Effector CD8-positive, alpha-beta T cell (primary cell): ENCODE data around the gene TUBG1.
"Not testable (repeated sequence)": the region's sequence is repeated elsewhere in the genome, so short reads cannot be mapped to it uniquely, and the experiment has no call there.

Experiments
- DNase-seq: peaks from one replicate; lab custom pipeline; 2025; lab: John Stamatoyannopoulos, UW

The TUBG1 gene

DNA sequence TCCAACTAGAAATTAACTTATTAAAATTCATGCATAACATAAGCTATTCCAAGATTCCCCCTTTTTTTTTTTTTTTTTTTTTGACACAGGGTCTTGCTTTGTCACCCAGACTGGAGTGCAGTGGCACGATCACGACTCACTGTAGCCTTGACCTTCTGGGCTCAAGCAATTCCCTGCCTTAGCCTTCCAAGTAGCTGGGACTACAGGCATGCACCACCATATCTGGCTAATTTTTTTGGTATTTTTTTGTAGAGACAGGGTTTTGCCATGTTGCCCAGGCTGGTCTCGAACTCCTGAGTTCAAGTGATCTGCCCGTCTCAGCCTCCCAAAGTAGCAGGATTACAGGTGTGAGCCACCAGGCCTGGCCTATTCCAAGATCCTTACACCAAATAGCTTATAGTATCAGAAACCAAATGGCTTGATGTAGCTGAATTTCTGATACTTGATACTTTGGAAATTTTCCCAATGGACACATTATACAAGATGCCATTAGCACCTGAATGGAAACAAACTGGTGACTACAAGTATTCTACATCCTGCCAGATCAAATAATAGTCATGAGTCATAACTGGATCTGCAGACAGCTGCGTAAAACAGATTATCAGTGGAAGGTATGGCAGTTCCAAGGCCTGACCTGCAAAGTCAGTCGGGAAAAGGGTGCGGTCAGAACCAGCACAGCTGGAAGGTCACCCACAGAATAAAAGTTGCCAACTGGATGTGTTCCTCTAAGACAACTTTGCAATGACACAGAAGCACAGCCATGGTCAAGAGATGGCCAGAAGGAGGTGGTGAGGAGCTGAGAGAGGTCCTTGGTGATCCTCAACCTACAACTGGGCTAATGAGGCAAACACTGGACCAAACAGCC is 14.5 kb downstream of the TUBG1 start:
- no peak for DNase-seq

DNA sequence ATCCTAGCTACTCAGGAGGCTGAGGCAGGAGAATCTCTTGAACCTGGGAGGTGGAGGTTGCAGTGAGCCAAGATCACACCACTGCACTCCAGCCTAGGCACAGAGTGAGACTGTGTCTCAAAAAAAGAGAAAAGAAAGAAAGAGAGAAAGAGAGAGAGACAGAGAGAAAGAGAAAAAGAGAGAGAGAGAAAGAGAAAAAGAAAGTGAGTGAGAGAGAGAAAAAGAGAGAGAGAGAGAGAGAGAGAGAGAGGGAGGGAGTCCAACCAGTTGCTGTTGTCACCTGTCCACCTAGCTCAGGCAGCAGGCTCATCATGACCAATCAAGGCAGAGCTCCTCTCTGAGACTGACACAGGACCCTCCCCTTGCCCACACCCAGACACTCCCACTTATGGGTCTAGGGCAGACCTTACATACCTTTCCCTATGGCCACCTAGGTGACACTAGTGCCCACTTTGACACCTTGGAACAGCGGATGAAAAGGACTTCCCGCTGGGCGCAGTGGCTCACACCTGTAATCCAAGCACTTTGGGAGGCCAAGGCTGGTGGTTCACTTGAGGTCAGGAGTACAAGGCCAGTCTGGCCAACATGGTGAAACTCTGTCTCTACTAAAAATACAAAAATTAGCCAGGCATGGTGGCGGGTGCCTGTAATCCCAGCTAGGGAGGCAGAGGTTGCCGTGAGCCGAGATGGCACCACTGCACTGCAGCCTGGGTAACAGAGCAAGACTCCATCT is 17.7 kb downstream of the TUBG1 start:
- not testable (repeated sequence) for DNase-seq

DNA sequence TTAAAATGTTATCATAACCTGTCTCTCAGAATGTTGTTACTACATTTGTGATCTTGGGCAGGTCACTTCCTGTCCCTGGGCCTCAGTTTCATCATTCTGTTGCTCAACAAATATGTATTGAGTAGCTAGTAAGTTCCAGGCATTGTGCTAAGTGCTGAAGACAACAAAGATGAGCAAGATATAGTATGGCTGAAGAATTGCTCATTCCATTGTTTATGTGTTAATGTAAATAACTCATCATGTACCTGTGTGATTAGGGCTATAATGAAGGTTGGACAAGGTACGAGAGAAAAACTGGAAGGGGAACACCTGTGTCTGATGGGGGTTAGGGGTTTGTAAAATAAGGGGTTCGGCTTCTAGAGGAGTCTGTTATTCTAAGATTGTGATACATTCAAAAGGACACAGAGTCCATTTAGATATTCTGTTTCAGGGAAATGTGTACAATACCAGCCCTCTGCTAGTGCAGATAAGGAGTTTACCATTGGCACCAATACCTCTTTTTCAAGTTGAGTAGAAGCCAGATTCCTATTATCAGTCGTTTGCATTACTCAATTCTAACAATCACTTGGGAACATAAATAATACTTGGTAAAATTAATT is 20.0 kb downstream of the TUBG1 start:
- DNase-seq = no peak

DNA sequence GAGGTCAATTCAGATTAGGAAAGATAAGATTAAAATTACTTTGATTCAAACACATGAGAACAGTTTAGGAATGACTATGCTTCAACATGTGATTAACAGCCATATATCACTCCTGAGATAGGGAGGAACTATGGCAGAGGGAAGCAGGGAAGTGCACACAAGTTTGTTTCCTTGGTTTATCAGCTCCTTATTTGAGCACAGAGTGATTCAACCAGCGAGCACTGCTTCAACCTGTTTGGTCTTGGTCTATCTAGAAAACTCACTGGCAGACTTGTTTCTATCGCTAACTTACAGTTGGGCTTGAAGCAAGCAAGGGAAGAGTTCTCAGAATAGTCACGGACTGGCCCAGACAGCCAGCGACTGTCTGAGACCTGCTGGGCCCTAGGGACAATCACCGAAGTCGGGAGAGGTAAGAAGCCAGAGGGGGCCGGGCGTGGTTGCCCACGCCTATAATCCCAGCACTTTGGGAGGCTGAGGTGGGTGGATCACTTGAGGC is 23.5 kb downstream of the TUBG1 start:
- no peak for DNase-seq

DNA sequence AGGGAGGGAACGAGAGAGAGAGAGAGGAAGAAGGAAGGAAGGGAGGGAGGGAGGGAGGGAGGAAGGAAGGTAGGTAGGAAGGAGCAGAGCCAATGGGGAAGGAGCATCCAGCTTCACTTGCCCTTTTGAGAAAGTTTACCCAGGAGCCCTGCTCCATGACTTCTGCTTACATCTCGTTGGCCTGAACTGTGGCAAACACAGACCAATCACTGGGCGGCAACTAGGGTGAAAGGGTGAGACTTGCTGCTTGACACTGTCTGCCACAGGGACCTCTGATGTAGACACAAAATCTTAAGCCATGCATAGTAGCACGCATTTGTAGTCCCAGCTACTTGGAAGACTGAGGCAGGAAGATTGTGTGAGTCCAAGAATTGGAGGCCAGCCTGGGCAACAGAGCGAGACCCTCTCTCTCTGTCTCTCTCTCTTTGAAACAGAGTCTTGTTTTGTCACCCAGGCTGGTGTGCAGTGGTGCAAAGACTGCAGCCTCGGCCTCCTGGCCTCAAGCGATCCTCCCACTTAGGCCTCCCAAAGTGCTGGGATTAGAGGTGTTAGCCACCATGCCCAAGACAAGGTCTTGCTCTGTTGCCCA is 30.1 kb downstream of the TUBG1 start:
- no peak for DNase-seq

DNA sequence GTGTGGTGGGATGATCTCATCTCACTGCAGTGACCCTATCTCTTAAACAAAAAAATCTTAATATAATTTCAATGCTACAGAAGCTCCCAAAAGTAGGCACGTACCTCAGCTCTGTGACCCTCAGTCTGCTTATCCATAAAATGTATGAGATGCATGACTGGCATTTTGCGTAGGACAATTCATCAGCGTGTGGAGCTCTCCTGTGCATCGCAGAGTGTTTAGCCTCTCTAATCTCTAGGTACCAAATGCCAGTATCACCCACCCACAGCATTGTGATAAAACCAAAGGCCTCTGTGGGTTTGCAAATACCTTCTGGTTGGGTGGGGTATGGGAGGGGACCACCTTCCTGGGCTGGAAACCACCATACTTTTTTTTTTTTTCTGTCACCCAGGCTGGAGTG is 30.6 kb downstream of the TUBG1 start:
- DNase-seq = no peak

DNA sequence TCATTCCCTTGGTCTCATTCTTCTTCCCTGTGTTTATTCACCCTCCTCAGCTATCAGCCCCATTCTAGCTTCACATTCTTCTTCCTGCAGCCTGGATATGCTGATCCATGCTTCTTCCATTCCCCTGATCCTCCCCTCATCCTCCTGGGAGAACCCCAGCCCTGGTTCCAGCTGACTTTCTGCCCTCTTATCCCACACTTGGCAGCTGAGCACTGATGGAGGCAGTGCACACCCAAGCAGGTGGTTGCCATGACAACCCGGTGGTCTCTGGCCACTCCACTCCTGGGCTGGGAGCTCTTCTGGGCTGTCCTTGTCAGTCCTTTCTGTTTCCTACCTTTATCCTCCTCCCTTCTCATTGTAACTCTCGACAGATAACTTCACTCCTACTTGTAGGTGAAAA is 32.9 kb downstream of the TUBG1 start:
- no peak for DNase-seq

DNA sequence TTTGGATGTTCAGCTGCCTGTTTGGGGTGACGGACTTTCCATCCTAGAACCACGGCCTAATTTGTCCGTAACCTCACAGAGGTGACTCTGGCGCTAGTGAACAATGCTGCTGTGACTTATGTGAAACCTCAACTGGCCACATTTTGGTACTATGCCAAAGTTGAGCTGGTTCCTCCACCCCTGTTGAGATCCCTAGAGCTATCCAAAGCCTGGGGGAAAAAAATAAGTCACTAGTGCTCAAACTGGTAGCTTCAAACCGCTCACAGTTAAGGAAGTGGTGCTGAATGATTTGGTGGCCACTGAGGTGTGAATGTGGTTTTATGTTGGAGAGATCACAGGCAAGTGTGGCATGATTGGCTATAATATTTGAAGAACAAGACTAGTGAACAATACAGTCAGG is 38.3 kb downstream of the TUBG1 start:
- no peak for DNase-seq

DNA sequence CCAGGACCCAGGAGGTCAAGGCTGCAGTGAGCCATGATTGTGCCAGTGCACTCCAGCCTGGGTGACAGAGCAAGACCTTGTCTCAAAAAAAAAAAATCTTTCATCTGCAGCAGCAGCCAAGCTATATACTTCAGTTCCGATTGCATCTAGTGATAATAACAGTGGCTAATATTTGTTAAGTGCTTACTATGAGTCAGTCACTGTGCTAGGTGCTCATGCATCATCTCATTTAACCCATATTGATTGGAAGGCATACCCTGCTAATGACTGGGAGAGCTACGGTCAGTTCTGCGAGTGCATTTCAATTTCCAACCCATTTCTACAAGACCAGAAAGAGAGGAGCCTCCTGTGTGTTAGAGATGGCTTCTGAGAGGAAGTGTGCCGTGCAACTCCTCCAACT is 41.9 kb downstream of the TUBG1 start:
- DNase-seq = no peak

DNA sequence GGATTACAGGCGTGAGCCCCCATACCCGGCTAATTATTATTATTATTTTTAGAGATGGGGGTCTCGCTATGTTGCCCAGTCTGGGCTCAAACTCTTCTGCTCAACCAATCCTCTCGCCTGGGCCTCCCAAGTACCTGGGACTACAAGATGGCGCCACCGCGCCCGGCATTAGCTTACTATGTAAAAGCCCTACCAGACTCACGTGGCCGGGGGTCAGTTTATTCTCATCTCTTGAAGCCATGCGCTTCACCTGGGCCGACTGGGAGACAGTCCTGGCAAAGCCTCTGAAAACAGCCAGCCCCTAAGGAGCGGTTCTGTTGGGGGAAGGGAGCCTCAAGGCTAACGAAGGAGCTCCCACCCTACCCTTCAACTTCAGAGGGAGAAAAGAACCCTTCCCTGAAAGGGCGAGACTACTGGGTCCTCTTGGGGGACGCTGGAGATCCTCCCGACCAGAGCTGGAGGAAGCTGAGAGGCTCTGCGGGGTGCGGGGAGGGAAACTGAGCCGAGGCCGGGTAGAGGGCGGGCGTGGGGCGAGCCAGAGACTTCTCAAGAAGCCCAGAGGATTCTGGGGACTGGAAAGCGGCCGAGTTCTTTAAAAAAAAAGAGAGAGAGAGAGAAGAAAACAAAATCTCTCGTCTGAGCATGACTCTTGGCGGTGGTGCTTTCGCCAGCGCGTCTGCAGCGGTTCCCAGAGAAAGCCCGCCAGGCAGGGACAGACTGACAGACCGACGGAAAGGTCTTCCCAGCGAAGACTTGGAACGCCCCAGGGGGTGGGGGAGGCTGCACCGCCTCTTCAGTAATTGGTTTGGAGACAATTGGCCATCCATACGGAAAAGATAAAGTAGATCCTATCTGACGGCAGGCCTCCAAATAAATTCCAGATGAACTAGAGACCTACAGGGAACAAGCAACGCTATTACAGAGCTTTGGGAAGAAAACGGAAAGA is 44.0 kb downstream of the TUBG1 start:
- DNase-seq = no peak

DNA sequence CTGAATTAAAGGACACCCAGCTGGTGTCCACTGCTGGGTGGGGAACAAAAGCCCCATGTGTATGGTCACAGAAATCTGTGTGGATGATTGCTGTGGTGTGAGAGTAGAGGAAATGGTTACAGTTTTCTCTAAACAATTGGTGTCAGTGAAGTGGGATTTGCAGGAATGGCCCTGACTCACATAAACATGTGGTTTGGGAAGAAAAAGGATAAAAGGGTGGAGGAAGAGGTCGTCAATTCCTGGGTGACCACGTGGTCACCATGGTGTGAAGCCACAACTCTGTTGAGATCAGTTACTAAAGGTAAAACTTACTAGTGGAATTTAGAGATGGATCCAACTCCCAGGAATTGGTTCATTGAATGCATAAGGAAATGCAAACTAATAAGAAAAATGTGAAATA is 46.0 kb downstream of the TUBG1 start:
- DNase-seq = no peak

DNA sequence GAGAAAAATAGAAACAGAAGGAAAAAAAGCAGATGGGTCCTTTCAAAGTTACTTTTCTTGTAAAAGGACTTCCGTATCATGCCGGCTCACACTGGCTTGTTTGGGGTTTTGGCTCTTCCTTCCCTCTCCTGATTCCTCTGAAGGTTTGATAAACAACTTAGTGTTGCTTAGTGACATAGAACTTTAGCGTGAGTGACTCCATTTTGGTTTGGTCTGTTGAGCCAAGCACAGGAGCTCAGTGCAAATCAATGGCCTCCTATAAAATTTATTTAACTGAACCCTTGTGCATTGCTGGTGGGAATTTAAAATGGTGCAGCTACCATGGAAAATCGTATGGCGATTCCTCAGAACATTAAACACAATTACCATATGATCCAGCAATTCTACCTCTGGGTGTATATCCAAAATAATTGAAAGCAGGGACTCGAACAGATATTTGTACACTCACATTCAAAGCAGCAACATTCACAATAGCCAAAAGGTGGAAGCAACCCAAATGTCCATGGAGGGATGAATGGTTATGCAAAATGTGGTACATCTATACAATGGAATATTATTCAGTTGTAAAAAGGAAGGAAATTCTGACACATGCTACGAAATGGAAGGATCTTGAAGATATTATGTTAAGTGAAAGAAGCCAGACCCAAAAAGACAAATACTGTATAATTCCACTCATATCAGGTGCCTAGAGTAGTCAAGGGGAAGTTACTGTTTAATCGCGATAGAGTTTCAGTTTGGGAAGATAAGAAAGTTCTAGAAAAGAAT is 48.5 kb downstream of the TUBG1 start:
- no peak for DNase-seq

DNA sequence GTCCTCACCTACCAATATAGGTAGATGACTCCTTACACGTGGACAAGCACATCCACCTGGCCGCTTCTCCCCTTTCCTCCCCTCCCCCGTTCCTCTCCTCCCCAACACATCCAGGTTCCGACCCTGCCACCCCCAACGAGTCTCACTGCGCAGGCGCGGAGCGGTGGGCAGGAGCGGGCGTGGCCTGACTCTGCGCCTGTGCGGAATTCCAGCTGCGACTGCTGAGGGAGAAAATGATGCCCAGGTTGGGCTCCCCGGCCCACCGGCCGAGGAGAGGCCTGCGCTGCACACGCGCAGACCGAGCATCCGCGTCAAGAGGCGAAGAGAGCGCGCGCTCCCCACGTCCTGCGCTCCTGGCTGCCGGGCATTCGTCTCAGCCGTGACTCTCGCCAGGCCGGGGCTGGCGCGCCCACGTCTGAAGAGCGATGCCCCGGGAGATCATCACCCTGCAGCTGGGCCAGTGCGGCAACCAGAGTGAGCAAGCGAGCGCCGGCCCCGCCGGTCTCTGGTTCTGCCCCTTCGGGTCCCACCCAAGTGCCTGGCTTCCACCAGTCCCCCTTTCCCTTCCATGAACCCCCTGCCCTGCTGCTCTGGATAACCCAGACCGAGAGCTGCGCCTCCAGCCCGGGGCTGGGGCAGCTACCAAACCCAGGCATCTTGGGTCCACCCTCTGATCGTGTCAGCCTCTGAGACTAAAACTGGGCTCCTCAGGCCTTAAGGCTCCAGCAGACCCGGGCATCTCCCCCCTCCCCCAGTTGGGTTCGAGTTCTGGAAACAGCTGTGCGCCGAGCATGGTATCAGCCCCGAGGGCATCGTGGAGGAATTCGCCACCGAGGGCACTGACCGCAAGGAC is 49.8 kb downstream of the TUBG1 start, which contains the start of gene TUBG2:
TSS of gene TUBG2 (plus strand) at position 206 of the 853 bp plus-strand sequence. CDS start at position 426, 220 bp downstream.
- DNase-seq = peak; percentile 77

DNA sequence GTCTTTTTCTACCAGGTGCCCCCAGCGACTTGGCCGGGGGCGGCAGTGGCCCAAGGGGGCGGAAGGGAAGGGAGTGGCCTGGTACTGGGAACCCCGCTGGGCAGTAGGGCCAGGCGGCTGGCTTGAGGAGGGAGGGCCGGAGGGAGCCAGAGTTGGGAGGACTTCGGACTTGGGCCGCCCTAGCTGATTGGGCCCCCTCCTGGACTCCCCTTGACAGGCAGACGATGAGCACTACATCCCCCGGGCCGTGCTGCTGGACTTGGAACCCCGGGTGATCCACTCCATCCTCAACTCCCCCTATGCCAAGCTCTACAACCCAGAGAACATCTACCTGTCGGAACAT is 50.4 kb downstream of the TUBG1 start:
- not testable (repeated sequence) for DNase-seq

DNA sequence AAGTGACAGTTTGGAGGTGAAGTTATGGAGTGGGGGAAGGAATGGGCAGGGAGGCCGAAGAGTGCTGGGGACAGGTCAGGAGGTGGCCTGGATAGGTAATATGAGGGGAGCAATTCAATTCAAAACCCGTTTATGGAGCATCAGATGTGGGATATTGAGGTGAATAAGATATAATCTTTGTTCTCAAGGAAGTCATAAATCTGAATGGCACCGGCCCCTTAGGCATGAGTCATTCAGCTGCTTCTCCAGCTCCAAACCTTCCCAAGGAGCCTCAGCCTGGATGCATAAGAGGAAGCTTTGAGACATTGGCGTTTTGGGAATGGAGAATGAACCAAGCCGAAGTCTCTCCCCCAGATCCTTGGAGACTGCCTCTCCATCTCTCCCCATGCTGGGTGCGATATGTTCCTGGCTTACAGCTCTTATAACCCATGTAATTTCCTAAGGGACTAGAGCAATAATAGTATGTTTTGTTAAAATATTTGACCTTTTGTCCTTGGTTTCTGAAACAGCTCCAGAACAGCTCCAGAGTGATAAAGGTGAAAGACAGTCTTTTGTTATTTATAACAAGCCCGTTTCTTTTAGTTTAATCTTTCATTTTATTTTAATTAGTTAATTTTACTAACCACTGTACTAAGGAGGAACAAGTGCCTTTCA is 51.3 kb downstream of the TUBG1 start:
- DNase-seq = no peak
